H1 (cell line): ENCODE results near the gene PIEZO1. TPM values are rescaled to one million over a fixed set of nuclear protein-coding genes. Genes with fewer than 3 reads are reported as not detected.

Experiments
- CHD1 ChIP-seq: IDR thresholded peaks from 2 replicates; pipeline ENCODE4 v1.6.1; 2012; ENCODE audit warnings: low read depth, low read length, improper control_type of control experiment
- EP300 ChIP-seq, 2 experiments: IDR thresholded peaks; 1 replicate in 1 of 2; 2 replicates in 1 of 2; pipeline ENCODE4 v1.6.1; 2011 to 2012; ENCODE audit warnings: low read depth in 2 of 2, low read length in 2 of 2, mild to moderate bottlenecking in 2 of 2, borderline replicate concordance in 1 of 2, inconsistent platforms in 1 of 2, moderate library complexity in 1 of 2
- GTF2F1 ChIP-seq: IDR thresholded peaks from 2 replicates; pipeline ENCODE4 v1.6.1; 2012; ENCODE audit warnings: low read depth, low read length, improper control_type of control experiment, borderline replicate concordance
- JUN ChIP-seq: IDR thresholded peaks from 2 replicates; pipeline ENCODE4 v1.6.1; 2011; ENCODE audit warnings: low read depth, mild to moderate bottlenecking, improper control_type of control experiment, low read length
- PHF8 ChIP-seq: fragments of 200-600 bp; sonication (generic); conservative IDR thresholded peaks from 2 replicates; pipeline ENCODE4 v1.7.1; 2012; ENCODE audit warnings: low read depth, mild to moderate bottlenecking, inconsistent platforms, low read length, moderate library complexity
- POLR2A ChIP-seq, 2 experiments: IDR thresholded peaks; 1 replicate in 1 of 2; 2 replicates in 1 of 2; pipeline ENCODE4 v1.6.1; 2011; ENCODE audit warnings: low read depth in 2 of 2, low read length in 2 of 2, mild to moderate bottlenecking in 2 of 2; ENCODE audit errors: control extremely low read depth in 1 of 2
- TAF7 ChIP-seq: optimal IDR thresholded peaks from 2 replicates; pipeline ENCODE3; 2011; ENCODE audit warnings: low read depth, mild to moderate bottlenecking, inconsistent platforms, low read length, moderate library complexity, borderline replicate concordance
- polyA plus RNA-seq, 7 experiments: library from polyadenylated mRNA; depleted of rRNA in 3 of 7; stranded (reverse) in 5 of 7; unstranded in 2 of 7; fragments of >200 nt in 5 of 7; fragments of 200-250 nt in 2 of 7; gene quantifications; 1 replicate in 5 of 7; 2 replicates in 1 of 7; 4 replicates in 1 of 7; pipeline versions ENCODE4 v1.2.1 to v1.2.3, GENCODE V29; 2011 to 2013; ENCODE audit warnings: missing spikeins in 2 of 7, mixed read lengths in 2 of 7
- total RNA-seq: library from RNA; stranded (reverse); fragmentation: NEBNext Ultra II Directional; extraction: Animal tissue kit (Norgen Biotek cat#: 25700); gene quantifications from 2 replicates; pipeline ENCODE4 v1.2.1, GENCODE V29; 2021
- TF ChIP-seq, protein P1 (sequence below), 3 experiments: IDR thresholded peaks; 1 replicate in 2 of 3; 2 replicates in 1 of 3; pipeline versions ENCODE4 v1.5.1 to v1.6.1; 2011; ENCODE audit warnings: low read length in 3 of 3, mild to moderate bottlenecking in 3 of 3, inconsistent platforms in 2 of 3, low read depth in 1 of 3, moderate library complexity in 1 of 3; ENCODE audit not compliant: insufficient read depth in 1 of 3; ENCODE audit errors: control extremely low read depth in 1 of 3

Gene PIEZO1
- total and polyA plus RNA-seq, 2 of the 8 experiments (the other 6 are each of a cell fraction or from before 2014, with no cell fraction given), result 42.3 to 67.5 TPM

DNA sequence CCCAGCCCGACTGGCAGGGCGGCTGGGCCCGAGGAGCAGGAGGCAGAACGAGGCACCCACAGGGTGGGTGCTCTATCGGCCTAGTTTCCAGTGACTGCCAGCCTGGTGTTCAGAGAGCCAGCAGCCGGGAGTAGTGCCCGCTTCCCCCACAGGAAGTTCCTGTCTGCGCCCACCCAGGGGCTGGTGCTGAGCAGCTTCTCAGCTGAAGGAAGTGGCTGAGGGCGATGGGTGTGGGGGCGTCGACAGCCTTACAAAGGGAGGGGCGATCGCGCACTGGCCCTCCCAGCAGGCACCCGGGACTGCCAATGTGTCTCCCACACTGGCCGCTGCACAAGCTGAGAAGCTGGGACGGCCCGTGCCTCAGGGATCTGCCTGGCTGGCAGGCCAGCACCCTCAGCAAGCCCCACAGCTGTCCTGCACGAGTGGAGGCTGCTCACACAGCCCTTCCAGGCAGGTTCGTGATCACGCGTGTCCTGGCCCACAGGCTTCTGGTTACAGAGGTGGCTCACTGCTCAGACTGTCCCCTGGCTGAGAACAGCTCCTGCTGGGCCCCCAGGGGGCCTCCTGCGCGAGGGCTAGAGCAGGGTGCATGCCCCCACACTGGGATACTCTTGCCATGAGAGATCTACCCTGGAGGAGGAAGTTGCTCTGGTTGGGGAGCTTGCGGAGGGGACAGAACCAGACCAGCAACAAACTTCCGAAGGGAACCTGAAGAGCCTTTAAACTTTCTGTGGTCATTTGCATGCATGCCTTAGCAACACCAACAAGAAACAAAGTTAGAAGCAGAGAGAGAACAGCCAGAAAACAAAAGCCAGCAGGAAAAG is 81.3 kb downstream of the PIEZO1 start (continued):
- TF ChIP-seq, protein P1, sequence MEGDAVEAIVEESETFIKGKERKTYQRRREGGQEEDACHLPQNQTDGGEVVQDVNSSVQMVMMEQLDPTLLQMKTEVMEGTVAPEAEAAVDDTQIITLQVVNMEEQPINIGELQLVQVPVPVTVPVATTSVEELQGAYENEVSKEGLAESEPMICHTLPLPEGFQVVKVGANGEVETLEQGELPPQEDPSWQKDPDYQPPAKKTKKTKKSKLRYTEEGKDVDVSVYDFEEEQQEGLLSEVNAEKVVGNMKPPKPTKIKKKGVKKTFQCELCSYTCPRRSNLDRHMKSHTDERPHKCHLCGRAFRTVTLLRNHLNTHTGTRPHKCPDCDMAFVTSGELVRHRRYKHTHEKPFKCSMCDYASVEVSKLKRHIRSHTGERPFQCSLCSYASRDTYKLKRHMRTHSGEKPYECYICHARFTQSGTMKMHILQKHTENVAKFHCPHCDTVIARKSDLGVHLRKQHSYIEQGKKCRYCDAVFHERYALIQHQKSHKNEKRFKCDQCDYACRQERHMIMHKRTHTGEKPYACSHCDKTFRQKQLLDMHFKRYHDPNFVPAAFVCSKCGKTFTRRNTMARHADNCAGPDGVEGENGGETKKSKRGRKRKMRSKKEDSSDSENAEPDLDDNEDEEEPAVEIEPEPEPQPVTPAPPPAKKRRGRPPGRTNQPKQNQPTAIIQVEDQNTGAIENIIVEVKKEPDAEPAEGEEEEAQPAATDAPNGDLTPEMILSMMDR (IDR thresholded peaks at IDR 0.05; ENCODE audit: control extremely low read depth in 1 of 3, insufficient read depth in 1 of 3, low read depth in 1 of 3, low read length in 3 of 3), result no peak
- TF ChIP-seq EP300 (IDR thresholded peaks at IDR 0.05; ENCODE audit: borderline replicate concordance in 1 of 2, low read depth in 2 of 2, low read length in 2 of 2), result no peak
- no peak for TF ChIP-seq POLR2A (IDR thresholded peaks at IDR 0.05; ENCODE audit: control extremely low read depth in 1 of 2, low read depth in 2 of 2, low read length in 2 of 2)
- no peak for TF ChIP-seq TAF7
- no peak for TF ChIP-seq GTF2F1
- TF ChIP-seq PHF8, result no peak
- no peak for TF ChIP-seq CHD1
- TF ChIP-seq JUN, result no peak
